ENCODE measurements around the gene OR10V1.

Gene OR10V1

GRCh38 chr11:59758401-59759037, 44.9 kb upstream of the OR10V1 start:
- TF ChIP-seq EZH2 (optimal IDR thresholded peaks at IDR 0.05; ENCODE audit: low read depth, low read length) = no peak
- no peak for TF ChIP-seq CTCF (IDR thresholded peaks at IDR 0.05; ENCODE audit: low read length)
- TF ChIP-seq EZH2phosphoT487 (IDR thresholded peaks at IDR 0.05; ENCODE audit: low read length) = no peak
- no peaks in the 10 kb centered on the region for H3K27me3 ChIP-seq (replicated peaks; ENCODE audit: insufficient read depth, low read length)
- no peak overlapping the region for H3K27ac ChIP-seq (ENCODE audit: low read length)
- H3K36me3 ChIP-seq (replicated peaks; ENCODE audit: insufficient read depth, low read length) = no peaks in the 10 kb centered on the region
- DNase-seq = no peak
- H3F3A ChIP-seq (ENCODE audit: insufficient read depth, low read length) = peaks cover 18% of the 10 kb centered on the region
- peaks cover 16% of the 10 kb centered on the region for H3K4me1 ChIP-seq (ENCODE audit: low read length)
- no peak overlapping the region for H3K4me3 ChIP-seq (ENCODE audit: low read length)
- no peaks in the 10 kb centered on the region for H3K9me3 ChIP-seq (replicated peaks; ENCODE audit: insufficient read depth, low read length)
- H2AFZ ChIP-seq (ENCODE audit: low read length) = no peak overlapping the region
- no peaks in the 10 kb centered on the region for H3K9me2 ChIP-seq (replicated peaks; ENCODE audit: insufficient read depth, low read length)
- H3K9ac ChIP-seq (ENCODE audit: low read length) = no peak overlapping the region
- H3K79me2 ChIP-seq (ENCODE audit: low read length) = peaks cover 78% of the 10 kb centered on the region
- H3K4me2 ChIP-seq (ENCODE audit: low read depth, low read length) = no peak overlapping the region
- no peaks in the 10 kb centered on the region for H4K20me1 ChIP-seq (ENCODE audit: insufficient read depth, low read length)

GRCh38 chr11:59756845-59757244, 43.2 kb upstream of the OR10V1 start:
- TF ChIP-seq EZH2phosphoT487 (IDR thresholded peaks at IDR 0.05; ENCODE audit: low read length) = no peak
- TF ChIP-seq EZH2 (optimal IDR thresholded peaks at IDR 0.05; ENCODE audit: low read depth, low read length) = no peak
- no peak for TF ChIP-seq CTCF (IDR thresholded peaks at IDR 0.05; ENCODE audit: low read length)
- H3K9ac ChIP-seq (ENCODE audit: low read length) = peak overlapping the region; percentile 7; the same call in 1 of the 2 replicates
- H3K4me1 ChIP-seq (ENCODE audit: low read length) = peaks cover 16% of the 10 kb centered on the region
- H3F3A ChIP-seq (ENCODE audit: insufficient read depth, low read length) = peaks cover 18% of the 10 kb centered on the region
- H2AFZ ChIP-seq (ENCODE audit: low read length) = 0 out of 2 replicates have a peak overlapping the region, but pooled peaks have one; percentile 12
- H3K9me3 ChIP-seq (replicated peaks; ENCODE audit: insufficient read depth, low read length) = no peaks in the 10 kb centered on the region
- H3K36me3 ChIP-seq (replicated peaks; ENCODE audit: insufficient read depth, low read length) = no peaks in the 10 kb centered on the region
- H4K20me1 ChIP-seq (ENCODE audit: insufficient read depth, low read length) = no peaks in the 10 kb centered on the region
- H3K27me3 ChIP-seq (replicated peaks; ENCODE audit: insufficient read depth, low read length) = no peaks in the 10 kb centered on the region
- peaks cover 61% of the 10 kb centered on the region for H3K79me2 ChIP-seq (ENCODE audit: low read length)
- H3K9me2 ChIP-seq (replicated peaks; ENCODE audit: insufficient read depth, low read length) = no peaks in the 10 kb centered on the region
- H3K27ac ChIP-seq (ENCODE audit: low read length) = peak overlapping the region; percentile 32; the same call in 1 of the 2 replicates
- DNase-seq = peak; percentile 53
- H3K4me2 ChIP-seq (ENCODE audit: low read depth, low read length) = peak overlapping the region; percentile 84
- peak overlapping the region; percentile 99; the same call in 1 of the 2 replicates for H3K4me3 ChIP-seq (ENCODE audit: low read length)

GRCh38 chr11:59756558-59756840, 42.9 kb upstream of the OR10V1 start:
- TF ChIP-seq EZH2 (optimal IDR thresholded peaks at IDR 0.05; ENCODE audit: low read depth, low read length) (no peak), EZH2phosphoT487 (IDR thresholded peaks at IDR 0.05; ENCODE audit: low read length) (no peak), CTCF (IDR thresholded peaks at IDR 0.05; ENCODE audit: low read length) (no peak)
- Histone ChIP-seq H3F3A (ENCODE audit: insufficient read depth, low read length) (peaks cover 18% of the 10 kb centered on the region), H3K79me2 (ENCODE audit: low read length) (peaks cover 59% of the 10 kb centered on the region), H3K27me3 (replicated peaks; ENCODE audit: insufficient read depth, low read length) (no peaks in the 10 kb centered on the region), H3K4me3 (ENCODE audit: low read length) (peak overlapping the region; percentile 99; the same call in 1 of the 2 replicates), H3K9me2 (replicated peaks; ENCODE audit: insufficient read depth, low read length) (no peaks in the 10 kb centered on the region), H3K4me1 (ENCODE audit: low read length) (peaks cover 16% of the 10 kb centered on the region), H2AFZ (ENCODE audit: low read length) (no peak overlapping the region), H4K20me1 (ENCODE audit: insufficient read depth, low read length) (no peaks in the 10 kb centered on the region), H3K9ac (ENCODE audit: low read length) (no peak overlapping the region; the same call in 1 of the 2 replicates), H3K36me3 (replicated peaks; ENCODE audit: insufficient read depth, low read length) (no peaks in the 10 kb centered on the region), H3K27ac (ENCODE audit: low read length) (peak overlapping the region; percentile 32; the same call in 1 of the 2 replicates), H3K4me2 (ENCODE audit: low read depth, low read length) (peak overlapping the region; percentile 84), H3K9me3 (replicated peaks; ENCODE audit: insufficient read depth, low read length) (no peaks in the 10 kb centered on the region)
- DNase-seq = no peak
